GM21576 (cell line): ENCODE results near the gene EZH1.
"Not testable (repeated sequence)": the region's sequence is repeated elsewhere in the genome, so short reads cannot be mapped to it uniquely, and the experiment has no call there.

Experiments
- ATAC-seq: cut with Tn5 transposase; IDR thresholded peaks from one replicate; pipeline ENCODE4 v1.9.1; 2021; ENCODE audit warnings: mild to moderate bottlenecking, moderate library complexity; ENCODE audit not compliant: unreplicated experiment

EZH1 gene

DNA sequence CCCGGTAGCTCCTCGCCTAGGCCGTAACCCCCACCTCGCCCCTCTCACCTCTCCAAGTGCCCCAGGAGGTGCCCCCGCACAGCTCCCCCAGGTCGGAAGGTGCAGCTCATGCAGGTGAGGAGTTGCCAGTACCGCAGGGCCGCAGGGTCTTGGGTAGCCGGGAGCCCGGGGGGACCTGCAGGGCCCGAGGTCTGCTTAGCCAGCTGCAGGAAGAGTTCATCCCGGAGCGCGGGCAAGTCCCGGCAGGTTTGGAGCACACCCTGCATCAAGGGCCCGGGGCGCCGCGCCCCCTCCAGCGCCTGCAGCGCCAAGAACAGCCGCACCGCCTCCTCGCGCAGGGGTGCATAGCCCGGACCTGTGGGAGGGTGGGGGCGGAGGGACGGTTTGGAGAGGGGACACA is 72.8 kb downstream of the EZH1 start:
- ATAC-seq, result no peak

DNA sequence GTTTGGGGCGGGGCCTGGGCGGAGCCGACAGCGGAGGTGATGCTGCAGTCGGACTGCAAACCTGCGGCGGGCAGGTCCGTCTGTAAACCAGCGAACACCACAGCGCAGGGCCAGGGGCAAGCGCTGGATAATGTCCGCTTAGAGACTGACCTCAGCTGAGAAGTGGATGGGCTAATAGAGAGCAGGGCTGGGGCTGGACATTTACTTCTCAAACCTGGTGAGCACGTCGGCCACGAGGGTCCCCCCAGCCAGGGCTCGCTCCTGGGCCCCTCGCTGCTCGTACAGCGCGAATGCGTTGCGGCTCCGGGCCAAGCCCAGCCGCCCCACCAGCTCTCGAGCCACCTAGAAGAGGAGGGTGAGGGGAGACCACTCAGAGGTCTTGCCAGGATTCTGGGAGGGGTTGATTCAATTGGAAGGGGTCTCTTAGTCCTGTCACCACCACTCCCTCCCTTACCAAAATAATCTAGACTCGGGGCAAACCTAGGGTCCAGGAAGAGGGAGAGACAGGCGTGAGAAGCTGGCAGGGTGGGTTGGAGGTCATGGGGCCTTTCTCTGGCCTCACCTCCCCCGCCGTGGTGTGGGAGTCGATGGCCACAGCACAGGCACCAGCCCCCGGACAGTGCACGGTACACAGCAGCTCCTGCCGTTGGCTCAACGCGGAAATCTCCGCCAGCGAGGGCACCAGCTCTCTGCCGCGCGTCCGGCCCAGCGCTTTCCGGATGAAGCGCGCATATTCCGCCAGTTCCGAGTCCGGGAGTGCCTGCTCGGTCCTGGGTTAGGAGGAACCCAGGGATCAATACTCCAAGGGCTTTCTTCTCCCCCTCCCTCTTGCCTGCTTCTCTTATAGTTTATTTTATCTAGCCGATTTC is 73.8 kb downstream of the EZH1 start:
- no peak for ATAC-seq

DNA sequence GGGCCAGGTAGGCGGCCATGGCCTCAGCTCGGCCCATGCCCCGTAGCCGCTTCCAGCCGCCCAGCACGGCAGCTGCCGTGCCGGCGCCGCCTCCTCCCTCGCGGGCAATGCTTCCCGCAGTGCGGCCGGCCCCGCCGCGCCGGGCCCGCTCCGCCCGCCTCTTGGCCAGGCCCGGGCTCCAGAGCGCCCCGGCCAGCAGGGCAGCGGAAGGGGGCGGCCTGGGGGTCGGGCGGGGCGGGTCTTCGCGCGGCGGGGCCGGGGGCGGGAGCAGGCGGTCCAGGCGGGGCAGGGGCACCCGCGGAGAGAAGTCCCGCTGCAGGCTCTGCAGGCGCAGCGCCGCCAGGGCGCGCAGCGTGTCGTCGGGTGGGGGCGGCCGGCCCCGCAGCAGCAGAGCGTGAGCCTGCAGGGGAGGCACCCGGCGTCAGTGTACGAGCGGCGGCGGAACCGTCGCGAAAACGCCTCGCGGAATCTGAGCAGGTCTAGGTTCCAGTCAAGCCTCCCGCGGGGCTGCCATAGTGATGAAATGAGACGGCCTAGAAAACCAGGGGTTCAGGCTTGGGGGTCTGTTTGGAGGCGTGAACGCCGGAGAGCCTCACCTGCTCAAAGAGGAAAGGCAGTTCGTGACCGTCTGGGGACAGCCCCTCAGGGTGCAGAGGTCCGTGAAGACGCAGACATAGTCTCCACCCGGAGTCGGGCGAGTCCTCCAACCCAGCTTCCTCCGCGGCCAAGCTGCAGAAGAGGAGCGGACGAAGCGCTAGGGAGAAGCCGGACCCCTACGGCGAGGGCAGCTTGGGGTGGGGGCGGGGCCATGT is 74.7 kb downstream of the EZH1 start:
- ATAC-seq, result no peak

DNA sequence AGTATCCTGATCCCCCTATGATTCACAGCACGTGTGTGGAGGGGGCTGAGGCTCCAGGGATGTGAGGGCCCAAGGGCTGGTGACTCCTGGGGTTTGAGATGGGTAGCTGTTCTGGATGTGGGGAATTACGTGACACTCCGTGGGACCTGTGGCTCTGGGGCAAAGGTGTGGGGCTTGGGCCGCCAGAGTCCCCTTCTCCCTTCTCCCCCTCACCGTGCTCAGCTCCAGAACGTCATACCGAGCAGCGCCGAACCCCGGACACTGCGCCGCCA is 75.2 kb downstream of the EZH1 start:
- ATAC-seq, result no peak

DNA sequence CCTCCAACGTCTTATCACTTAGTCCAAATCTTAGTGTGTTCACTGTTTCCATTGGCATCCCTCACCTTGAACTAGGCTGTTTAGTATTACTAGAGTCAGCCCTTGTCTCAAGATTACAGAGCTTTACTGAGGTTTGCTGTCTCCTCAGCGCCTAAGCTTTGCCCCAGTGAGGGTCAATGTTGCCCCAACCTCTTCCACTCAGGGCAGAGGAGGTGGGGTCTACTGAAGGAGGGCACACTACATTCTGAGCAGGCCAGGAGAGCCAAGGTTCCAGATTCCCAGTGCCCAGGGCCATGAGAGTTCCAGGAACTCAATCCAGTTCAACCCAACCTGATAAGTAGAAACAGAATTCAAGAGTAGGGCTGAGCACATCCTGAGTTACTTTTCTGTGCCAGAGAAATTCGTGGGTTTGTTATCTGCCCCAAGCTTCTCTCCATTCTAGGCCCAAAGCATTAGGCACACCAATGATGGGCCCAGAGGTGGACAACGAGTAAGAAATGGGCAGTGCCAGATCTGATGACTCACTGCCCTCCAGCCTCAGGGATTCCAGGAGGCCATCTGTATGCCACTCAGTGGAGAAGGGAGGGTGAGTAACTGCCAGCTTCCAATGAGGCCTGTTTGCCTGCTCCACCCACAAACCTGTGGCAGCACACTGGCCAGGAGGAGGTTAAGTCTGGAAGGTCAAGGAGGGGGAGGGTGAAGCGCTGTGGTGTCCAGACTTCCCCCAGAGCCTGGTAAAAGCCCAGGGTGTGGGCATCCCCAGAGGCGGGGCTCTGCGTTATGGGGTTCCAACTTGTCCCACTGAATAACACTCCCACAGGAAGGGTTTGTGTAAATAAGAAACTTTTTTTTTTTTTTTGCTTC is 77.5 kb downstream of the EZH1 start:
- ATAC-seq, result no peak

DNA sequence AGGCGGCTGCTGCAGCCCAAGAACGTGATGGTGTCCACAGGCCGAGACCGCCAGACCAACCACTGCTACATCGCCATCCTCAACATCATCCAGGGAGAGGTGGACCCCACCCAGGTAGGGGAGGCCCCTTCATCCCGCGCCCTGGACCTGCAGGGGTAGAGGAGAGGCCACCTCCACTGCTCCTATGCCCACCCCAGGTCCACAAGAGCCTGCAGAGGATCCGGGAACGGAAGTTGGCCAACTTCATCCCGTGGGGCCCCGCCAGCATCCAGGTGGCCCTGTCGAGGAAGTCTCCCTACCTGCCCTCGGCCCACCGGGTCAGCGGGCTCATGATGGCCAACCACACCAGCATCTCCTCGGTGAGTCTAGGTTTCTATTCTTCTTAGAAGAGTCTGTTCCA is 78.7 kb downstream of the EZH1 start:
- ATAC-seq, result not testable (repeated sequence)

DNA sequence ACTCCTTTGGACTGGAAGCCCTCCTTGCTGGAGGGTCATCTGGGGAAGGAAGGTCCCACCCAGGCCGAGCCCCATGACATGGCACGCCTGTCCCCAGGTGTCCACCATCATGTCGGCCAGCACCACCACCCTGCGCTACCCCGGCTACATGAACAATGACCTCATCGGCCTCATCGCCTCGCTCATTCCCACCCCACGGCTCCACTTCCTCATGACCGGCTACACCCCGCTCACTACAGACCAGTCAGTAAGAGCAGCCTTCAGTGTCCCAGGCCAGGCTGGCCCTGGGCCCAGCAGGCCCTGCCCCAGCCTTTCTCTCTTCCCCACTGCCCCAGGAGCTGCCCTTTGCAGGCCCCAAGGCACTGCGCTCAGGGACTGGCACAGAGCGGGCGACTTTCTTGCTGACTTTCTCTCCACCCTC is 79.2 kb downstream of the EZH1 start:
- ATAC-seq, result no peak

GRCh38 chr17:42660692-42661345 is 84.0 kb downstream of the EZH1 start:
- no peak for ATAC-seq

GRCh38 chr17:42659932-42660274 is 84.9 kb downstream of the EZH1 start:
- not testable (repeated sequence) for ATAC-seq

- ATAC-seq, result no peak
These were observed 85.5 kb downstream of the EZH1 start, which contains the start of gene TUBG2 for GRCh38 chr17:42659079-42659931. TUBG2 (plus strand) TSS chr17:42659284; CDS start chr17:42659504, 220 bp downstream.

GRCh38 chr17:42657824-42658588 is 86.8 kb downstream of the EZH1 start:
- ATAC-seq, result no peak

DNA sequence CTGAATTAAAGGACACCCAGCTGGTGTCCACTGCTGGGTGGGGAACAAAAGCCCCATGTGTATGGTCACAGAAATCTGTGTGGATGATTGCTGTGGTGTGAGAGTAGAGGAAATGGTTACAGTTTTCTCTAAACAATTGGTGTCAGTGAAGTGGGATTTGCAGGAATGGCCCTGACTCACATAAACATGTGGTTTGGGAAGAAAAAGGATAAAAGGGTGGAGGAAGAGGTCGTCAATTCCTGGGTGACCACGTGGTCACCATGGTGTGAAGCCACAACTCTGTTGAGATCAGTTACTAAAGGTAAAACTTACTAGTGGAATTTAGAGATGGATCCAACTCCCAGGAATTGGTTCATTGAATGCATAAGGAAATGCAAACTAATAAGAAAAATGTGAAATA is 89.3 kb downstream of the EZH1 start:
- no peak for ATAC-seq

GRCh38 chr17:42653179-42654124 is 91.4 kb downstream of the EZH1 start:
- ATAC-seq, result no peak

DNA sequence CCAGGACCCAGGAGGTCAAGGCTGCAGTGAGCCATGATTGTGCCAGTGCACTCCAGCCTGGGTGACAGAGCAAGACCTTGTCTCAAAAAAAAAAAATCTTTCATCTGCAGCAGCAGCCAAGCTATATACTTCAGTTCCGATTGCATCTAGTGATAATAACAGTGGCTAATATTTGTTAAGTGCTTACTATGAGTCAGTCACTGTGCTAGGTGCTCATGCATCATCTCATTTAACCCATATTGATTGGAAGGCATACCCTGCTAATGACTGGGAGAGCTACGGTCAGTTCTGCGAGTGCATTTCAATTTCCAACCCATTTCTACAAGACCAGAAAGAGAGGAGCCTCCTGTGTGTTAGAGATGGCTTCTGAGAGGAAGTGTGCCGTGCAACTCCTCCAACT is 93.4 kb downstream of the EZH1 start:
- ATAC-seq, result no peak
